Measurements from ENCODE around the gene PTCH1. TPM values are rescaled to one million over a fixed set of nuclear protein-coding genes. Genes with fewer than 3 reads are reported as not detected.

Gene PTCH1
- total and polyA plus RNA-seq, 2 donors (not counting 1 experiment from before 2014, with no cell fraction given) = 3.5 to 13.8 TPM

DNA sequence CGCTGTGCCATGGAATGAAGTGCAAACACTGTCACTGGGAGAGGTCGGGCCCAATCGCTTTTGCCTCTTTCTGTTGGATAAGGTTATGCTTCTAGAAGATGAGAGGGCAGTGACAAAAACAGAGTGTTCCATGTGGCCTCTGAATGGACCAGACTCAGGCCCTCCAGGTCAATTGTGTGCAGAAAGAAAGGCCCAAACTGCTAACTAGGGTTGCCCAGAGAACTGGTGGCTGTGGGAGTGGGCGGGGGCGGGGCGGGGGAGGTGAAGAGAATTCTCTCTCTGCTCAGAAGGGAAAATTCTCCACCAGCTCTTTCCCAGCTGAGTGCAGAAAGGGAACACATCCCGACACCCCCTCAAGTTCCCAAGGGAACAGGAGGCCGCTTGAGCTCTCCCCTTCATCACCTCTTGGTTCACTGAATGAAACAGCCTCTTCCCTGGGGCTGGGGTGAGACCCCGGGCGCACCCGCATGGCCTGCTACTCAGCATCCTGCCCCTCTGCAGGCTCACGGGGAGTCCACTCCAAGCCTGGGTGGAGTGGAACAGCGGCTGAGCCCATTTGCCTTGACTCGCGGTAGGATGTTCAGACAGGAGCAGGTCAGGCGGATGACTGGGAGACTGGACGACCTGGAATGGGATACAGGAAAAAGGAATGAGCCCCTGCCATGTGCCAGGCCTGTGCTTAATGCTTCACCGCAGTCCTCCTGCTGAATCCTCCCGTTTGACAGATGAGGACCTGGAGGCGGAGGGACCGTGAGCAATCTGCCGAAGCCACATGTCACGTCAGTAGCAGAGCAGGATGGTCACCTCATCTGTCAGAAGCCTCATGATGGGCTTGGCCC lies 105.5 kb downstream of the PTCH1 start:
- no peak overlapping the region for H3K4me3 ChIP-seq (ENCODE audit: control extremely low read depth in 1 of 5, extremely low read depth in 1 of 5, insufficient read depth in 1 of 5, low read depth in 2 of 5, low read length in 4 of 5)
- ChIA-PET POLR2A (no interaction called here), CTCF (no interaction called here)
- no peak overlapping the region for H2AFZ ChIP-seq (ENCODE audit: insufficient read depth, low read depth, low read length, poor library complexity, severe bottlenecking)
- H3K79me2 ChIP-seq (ENCODE audit: control insufficient read depth, insufficient read depth, low read length) = no peaks in the 10 kb centered on the region
- H3K4me1 ChIP-seq (ENCODE audit: control insufficient read depth in 2 of 2, insufficient read depth in 2 of 2, low read length in 2 of 2) = no peaks in the 10 kb centered on the region
- no peaks in the 10 kb centered on the region for H3K4me1 Mint-ChIP-seq
- DNase-seq = no peak
- H3K27me3 Mint-ChIP-seq = peaks cover 40% of the 10 kb centered on the region
- H4K20me1 ChIP-seq (ENCODE audit: control insufficient read depth, insufficient read depth, low read length, poor library complexity, severe bottlenecking) = no peaks in the 10 kb centered on the region
- no peak overlapping the region for H3K27ac ChIP-seq (ENCODE audit: low read length in 2 of 2)
- H3K9ac ChIP-seq (ENCODE audit: low read length) = no peak overlapping the region
- no peak for TF ChIP-seq CTCF (IDR thresholded peaks at IDR 0.05)
- no peak for TF ChIP-seq EZH2 (IDR thresholded peaks at IDR 0.05; ENCODE audit: borderline replicate concordance, insufficient read depth, low read depth, low read length, poor library complexity, severe bottlenecking)
- no peaks in the 10 kb centered on the region for H3K9me3 ChIP-seq (ENCODE audit: control extremely low read depth in 1 of 3, control insufficient read depth in 2 of 3, insufficient read depth in 1 of 3, low read length in 2 of 3)
- H3K36me3 ChIP-seq (replicated peaks in 1 of 2; ENCODE audit: control extremely low read depth in 1 of 2, control insufficient read depth in 1 of 2, extremely low read depth in 1 of 2, insufficient read depth in 2 of 2, low read length in 1 of 2) = no peaks in the 10 kb centered on the region
- 90% methylated on average over 20 of the region's 23 CpGs for WGBS (ENCODE audit: insufficient coverage)
- H3K9me3 Mint-ChIP-seq (ENCODE audit: insufficient read depth) = no peaks in the 10 kb centered on the region
- intact Hi-C loops (cut with micrococcal nuclease) = no loop called here
- H3K27ac Mint-ChIP-seq = no peak overlapping the region
- no peak for ATAC-seq (ENCODE audit: low read depth)
- H3K27me3 ChIP-seq (replicated peaks in 1 of 4; ENCODE audit: control extremely low read depth in 1 of 4, control insufficient read depth in 3 of 4, insufficient read depth in 4 of 4, low read length in 3 of 4) = no peaks in the 10 kb centered on the region
- H3K4me2 ChIP-seq (replicated peaks; ENCODE audit: low read depth, low read length, poor library complexity, severe bottlenecking) = no peak overlapping the region
- no peak overlapping the region for H3K4me3 Mint-ChIP-seq

DNA sequence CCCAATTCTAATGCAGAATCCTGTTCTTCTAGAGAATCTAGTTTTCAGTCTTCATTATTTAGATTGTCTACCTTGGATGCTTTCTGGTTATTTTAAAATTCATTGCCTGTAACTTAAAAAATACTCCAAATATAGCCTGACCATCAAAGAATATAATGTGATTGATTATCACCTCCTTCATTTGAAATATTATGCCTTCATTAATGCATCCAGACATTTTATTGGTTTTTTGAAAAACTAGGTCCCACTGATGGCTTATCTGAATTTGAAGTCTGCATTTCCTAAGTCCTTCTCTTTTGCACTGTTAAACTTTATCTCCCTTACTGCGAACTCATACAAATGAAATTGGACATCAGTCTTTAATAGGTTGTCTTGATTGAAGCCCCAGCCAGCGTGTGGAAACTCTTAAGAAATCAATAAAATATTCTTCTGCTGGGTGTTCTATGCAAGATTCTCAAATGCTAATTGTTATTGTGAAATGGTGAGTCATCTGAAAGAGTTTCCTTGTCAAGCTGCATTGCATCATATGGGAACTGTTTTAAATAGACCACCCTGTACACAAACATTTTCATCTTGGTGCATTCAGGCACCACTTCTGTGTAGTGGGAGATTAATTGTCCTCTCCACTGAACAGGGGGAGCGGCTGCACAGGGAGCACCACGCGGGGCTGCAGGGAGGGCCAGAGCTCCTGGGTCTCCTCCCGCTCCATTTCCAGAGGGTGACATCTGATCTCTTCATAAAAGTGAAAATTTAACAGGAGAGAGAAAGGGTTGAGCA lies 106.9 kb downstream of the PTCH1 start:
- Mint-ChIP-seq H3K27ac (no peak overlapping the region), H3K9me3 (ENCODE audit: insufficient read depth) (no peaks in the 10 kb centered on the region), H3K4me3 (no peak overlapping the region), H3K27me3 (peaks cover 38% of the 10 kb centered on the region), H3K4me1 (no peaks in the 10 kb centered on the region)
- no peaks in the 10 kb centered on the region for H3K9me3 ChIP-seq (ENCODE audit: control extremely low read depth in 1 of 3, control insufficient read depth in 2 of 3, insufficient read depth in 1 of 3, low read length in 2 of 3)
- ChIA-PET POLR2A (no interaction called here), CTCF (no interaction called here)
- no peak overlapping the region for H3K4me3 ChIP-seq (ENCODE audit: control extremely low read depth in 1 of 5, extremely low read depth in 1 of 5, insufficient read depth in 1 of 5, low read depth in 2 of 5, low read length in 4 of 5)
- no peak overlapping the region for H3K9ac ChIP-seq (ENCODE audit: low read length)
- H3K36me3 ChIP-seq (replicated peaks in 1 of 2; ENCODE audit: control extremely low read depth in 1 of 2, control insufficient read depth in 1 of 2, extremely low read depth in 1 of 2, insufficient read depth in 2 of 2, low read length in 1 of 2) = no peaks in the 10 kb centered on the region
- no peak overlapping the region for H3K4me2 ChIP-seq (replicated peaks; ENCODE audit: low read depth, low read length, poor library complexity, severe bottlenecking)
- no CpG with 5 or more reads among the region's 6 CpGs for WGBS (ENCODE audit: insufficient coverage)
- no peak for DNase-seq
- no peak overlapping the region for H2AFZ ChIP-seq (ENCODE audit: insufficient read depth, low read depth, low read length, poor library complexity, severe bottlenecking)
- no peaks in the 10 kb centered on the region for H3K79me2 ChIP-seq (ENCODE audit: control insufficient read depth, insufficient read depth, low read length)
- intact Hi-C loops (cut with micrococcal nuclease) = no loop called here
- H3K4me1 ChIP-seq (ENCODE audit: control insufficient read depth in 2 of 2, insufficient read depth in 2 of 2, low read length in 2 of 2) = no peaks in the 10 kb centered on the region
- no peak overlapping the region for H3K27ac ChIP-seq (ENCODE audit: low read length in 2 of 2)
- no peak for ATAC-seq (ENCODE audit: low read depth)
- H3K27me3 ChIP-seq (replicated peaks in 1 of 4; ENCODE audit: control extremely low read depth in 1 of 4, control insufficient read depth in 3 of 4, insufficient read depth in 4 of 4, low read length in 3 of 4) = no peaks in the 10 kb centered on the region
- TF ChIP-seq CTCF (IDR thresholded peaks at IDR 0.05) = no peak
- TF ChIP-seq EZH2 (IDR thresholded peaks at IDR 0.05; ENCODE audit: borderline replicate concordance, insufficient read depth, low read depth, low read length, poor library complexity, severe bottlenecking) = no peak
- no peaks in the 10 kb centered on the region for H4K20me1 ChIP-seq (ENCODE audit: control insufficient read depth, insufficient read depth, low read length, poor library complexity, severe bottlenecking)

Data from B cell (primary cell).